Peyer's patch (tissue), 4 donors: ENCODE results near the gene FCGR3B. TPM values are rescaled to one million over a fixed set of nuclear protein-coding genes. Genes with fewer than 3 reads are reported as not detected.
"Not testable (repeated sequence)": the region's sequence is repeated elsewhere in the genome, so short reads cannot be mapped to it uniquely, and the experiment has no call there.

Experiments
- DNase-seq, 3 donors: peaks; one replicate each; pipeline ENCODE4 v3.0.0-alpha.2; 2017 to 2019
- H3K27ac ChIP-seq, 4 donors: fragments of 200-600 bp; sonication (generic); one replicate each; pipeline ENCODE4 v1.5.1; 2016 to 2019
- H3K27me3 ChIP-seq, 2 donors: fragments of 200-600 bp; sonication (generic); one replicate each; pipeline ENCODE4 v1.5.1; 2019
- H3K36me3 ChIP-seq, 3 donors: fragments of 200-600 bp; sonication (generic); one replicate each; pipeline ENCODE4 v1.5.1; 2016 to 2019
- H3K4me1 ChIP-seq, 4 donors: fragments of 200-600 bp; sonication (generic); one replicate each; pipeline ENCODE4 v1.5.1; 2016 to 2019
- H3K4me3 ChIP-seq, 4 donors: fragments of 200-600 bp; sonication (generic); 1 replicate in 3 of 4; 2 replicates in 1 of 4; pipeline ENCODE4 v1.5.1; 2016 to 2019; ENCODE audit warnings: mild to moderate bottlenecking in 1 of 4
- H3K9me3 ChIP-seq, 4 donors: fragments of 200-600 bp; sonication (generic); one replicate each; pipeline ENCODE4 v1.5.1; 2016 to 2019; ENCODE audit warnings: mild to moderate bottlenecking in 1 of 4
- total RNA-seq, 4 donors: library from RNA; depleted of rRNA; stranded (reverse); fragments of >200 nt; gene quantifications; one replicate each; pipeline ENCODE4 v1.1.0, GENCODE V29; 2016

FCGR3B gene
- total RNA-seq, 4 donors from 2014 or later, result 6.6 TPM; not detected in 3

DNA sequence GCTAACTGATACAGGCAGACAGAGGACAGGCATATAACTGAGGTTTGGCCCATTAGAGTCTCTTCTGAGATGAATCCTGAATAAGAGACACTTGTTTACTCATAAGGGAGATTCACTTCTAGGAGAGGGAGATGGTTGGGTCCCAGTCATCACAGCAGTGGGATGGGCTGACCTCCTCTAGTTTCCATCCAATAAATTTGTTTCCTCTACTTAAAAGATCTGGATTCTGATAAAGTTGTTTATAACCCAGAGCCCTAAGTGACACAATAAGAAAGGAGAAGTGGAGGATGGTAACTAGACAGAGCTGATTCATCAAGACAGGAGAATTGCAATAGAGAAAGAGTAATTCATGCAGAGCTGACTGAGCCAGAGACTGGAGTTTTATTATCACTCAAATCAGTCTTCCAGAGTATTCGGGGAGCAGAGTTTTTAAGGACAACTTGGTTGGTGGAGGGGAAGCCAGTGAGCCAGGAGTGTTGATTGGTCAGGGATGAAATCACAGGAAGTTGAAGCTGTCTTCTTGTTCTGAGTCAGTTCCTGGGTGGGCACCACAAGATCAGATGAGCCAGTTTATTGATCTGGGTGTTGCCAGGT, 5.3 kb upstream of the FCGR3B start:
- not testable (repeated sequence) for H3K27ac ChIP-seq, H3K9me3 ChIP-seq, H3K36me3 ChIP-seq, H3K27me3 ChIP-seq, DNase-seq, H3K4me1 ChIP-seq, H3K4me3 ChIP-seq

DNA sequence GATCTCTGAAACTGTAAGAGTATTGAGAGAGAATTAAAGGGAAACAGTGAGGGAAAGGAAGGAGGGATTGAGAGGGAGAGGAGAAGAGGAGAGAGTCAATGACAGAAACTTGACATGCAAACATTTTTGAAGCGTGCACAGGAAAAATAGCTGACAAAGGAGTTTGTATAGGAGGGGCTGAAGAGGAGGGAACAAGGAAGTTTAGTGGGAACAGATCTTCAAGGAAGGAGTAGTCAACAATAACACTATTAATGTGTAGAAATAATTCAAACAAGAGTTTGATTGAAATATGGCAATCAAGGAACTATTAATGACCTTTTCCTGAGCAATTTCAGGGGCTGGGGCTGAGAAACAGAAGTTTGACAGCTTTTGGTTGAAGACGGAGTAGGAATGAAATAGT, 4.0 kb upstream of the FCGR3B start:
- not testable (repeated sequence) for H3K27me3 ChIP-seq, H3K9me3 ChIP-seq, H3K36me3 ChIP-seq, DNase-seq, H3K27ac ChIP-seq, H3K4me3 ChIP-seq, H3K4me1 ChIP-seq

DNA sequence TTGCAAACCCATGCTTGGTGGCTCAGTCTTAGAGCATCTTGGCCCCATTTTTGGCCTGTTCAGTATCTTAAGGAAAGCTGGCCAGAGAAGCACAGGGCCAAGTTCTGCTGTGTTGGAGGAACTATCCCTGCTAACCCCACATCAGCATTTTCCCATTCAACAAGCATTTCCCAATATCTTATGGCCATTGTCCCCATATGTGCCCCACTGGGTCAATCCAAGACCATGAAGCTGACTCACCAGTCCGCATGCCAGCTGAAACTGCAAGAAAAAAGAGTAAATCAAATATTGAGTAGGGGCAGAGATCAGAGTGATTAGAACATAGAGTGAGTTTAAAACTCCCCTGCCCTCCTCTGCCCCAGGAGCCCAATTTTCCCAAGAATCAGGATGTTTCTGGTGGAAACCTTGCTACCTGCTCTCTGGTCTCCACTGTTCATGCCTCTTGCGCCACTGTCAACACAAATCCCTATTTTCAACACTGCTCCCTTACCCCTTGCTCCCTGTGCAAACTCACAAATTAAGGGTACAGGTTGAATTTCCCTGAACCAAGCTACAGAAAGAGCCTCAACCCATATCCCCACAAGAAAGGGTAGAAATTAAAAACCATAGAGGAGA, 741 bp downstream of the FCGR3B start:
- H3K9me3 ChIP-seq, H3K4me1 ChIP-seq, H3K4me3 ChIP-seq, H3K27me3 ChIP-seq, H3K36me3 ChIP-seq, H3K27ac ChIP-seq, DNase-seq: not testable (repeated sequence)

DNA sequence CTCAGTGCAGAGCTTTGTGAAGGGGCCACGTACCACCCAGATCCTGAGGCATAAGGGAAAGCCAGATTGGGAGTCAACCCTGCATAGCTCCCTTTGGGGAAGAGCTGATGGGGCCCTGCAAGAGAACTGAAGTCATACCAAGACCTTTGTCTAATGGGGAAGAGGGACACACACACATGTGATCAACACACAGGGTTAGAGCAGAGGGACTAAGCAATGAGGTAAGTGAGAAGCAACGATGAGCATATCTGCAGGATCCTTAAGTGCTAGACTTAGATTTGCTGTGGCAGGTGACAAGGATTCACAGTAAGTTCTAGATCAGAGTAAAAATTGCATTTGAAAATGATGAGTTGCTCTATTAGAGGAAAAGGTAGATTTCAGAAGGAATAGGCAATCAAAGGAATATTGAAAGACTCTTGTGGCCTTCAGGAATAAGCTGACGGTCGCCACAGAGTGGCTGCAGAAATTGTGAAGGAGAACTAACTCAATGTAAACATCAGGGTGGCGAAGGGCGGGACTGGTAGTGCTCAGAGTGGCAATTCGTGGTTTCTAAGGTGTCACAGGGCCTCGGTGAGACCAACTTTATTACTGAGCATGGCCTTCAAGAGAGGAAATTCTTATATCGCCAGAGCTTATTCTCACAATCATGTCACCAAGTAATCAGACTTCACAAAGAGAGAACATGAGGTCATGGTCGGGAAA, 4.4 kb downstream of the FCGR3B start:
- not testable (repeated sequence) for H3K4me1 ChIP-seq, H3K27ac ChIP-seq, H3K27me3 ChIP-seq, H3K9me3 ChIP-seq, H3K4me3 ChIP-seq, H3K36me3 ChIP-seq
- peak in 1 of 3 donors; percentile 39 for DNase-seq

DNA sequence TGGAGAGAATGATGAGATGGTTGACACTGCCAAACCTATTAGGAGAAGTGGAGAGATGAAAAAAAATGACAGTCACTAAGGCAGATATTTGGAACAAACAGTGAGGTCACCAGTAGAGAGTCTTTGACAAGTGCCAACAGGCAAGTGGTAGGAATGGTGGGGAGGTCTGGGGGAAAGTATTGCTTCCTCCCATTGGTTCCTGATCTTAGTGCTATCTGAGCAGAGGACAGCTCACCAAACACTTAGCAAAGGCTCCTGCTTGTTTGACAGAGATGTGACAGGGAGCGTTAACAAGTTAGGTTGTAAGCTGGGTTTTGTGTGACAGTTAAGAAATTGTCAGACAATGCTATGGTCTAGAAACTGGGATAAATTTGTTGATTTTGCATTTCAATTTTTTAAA, 6.4 kb downstream of the FCGR3B start:
- not testable (repeated sequence) for H3K9me3 ChIP-seq

DNA sequence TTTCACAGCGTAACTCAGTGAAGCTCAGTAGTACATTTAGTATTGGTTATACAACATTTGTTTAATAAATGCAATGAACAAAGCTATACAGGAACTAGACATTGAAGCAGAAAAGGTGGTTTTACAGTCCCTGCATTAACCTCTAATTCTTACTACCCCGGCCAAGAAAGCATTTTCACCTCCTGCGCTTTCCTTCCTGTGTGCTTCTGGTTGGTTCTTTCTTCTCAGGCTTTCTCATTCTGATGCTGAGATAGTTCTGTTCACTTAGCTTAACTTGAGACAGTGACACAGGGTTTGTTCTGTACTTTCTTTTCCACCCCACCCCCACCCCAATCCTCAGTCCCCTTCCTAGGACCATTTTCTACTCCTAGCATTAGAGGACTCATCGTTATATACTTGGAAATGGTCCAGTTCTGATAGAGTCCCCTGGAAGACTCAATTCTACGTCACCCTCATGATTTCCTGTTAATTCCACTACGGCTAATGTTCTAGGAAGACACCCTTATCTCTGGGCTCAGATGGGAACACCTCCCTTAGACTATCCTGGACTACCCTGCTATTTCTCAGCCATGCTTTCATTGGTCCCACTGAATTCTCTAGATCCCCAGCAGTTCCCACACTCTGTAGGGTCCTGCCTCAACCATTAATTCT, 7.5 kb downstream of the FCGR3B start:
- H3K27ac ChIP-seq, result peak overlapping the region in 2 of 4 donors; percentile 40 to 49
- H3K36me3 ChIP-seq, DNase-seq: not testable (repeated sequence)

More for the DNA sequence above, 6.4 kb downstream of the FCGR3B start:
- H3K27ac ChIP-seq, DNase-seq, H3K36me3 ChIP-seq, H3K4me3 ChIP-seq, H3K27me3 ChIP-seq, H3K4me1 ChIP-seq: not testable (repeated sequence)

DNA sequence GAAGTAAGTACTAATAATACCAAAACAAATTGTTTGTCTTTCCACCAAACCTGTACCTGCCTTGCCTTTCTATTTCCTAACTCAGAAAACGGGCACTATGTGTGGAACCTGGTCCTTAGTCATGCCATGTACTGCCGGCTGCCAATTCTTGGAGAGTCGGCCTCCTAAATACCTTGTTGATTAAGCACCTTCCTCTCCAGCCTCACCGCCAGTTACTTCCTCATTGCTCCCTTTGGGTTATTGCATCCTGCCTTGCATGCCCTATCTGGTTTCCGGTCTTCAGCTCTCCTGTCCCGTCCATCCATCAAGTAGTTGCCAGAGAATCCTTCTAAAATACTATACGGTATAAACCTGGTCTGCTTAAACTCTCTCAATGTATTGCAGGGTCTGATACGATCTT, 8.9 kb downstream of the FCGR3B start:
- peak overlapping the region in 2 of 4 donors; percentile 40 to 45 for H3K4me3 ChIP-seq
- not testable (repeated sequence) for H3K27me3 ChIP-seq, H3K9me3 ChIP-seq, H3K36me3 ChIP-seq, H3K4me1 ChIP-seq
- peak overlapping the region in 2 of 4 donors; percentile 70 to 74 for H3K27ac ChIP-seq
- peak in 2 of 3 donors; percentile 47 to 56 for DNase-seq

More for the DNA sequence above, 7.5 kb downstream of the FCGR3B start:
- H3K4me1 ChIP-seq, H3K9me3 ChIP-seq, H3K27me3 ChIP-seq, H3K4me3 ChIP-seq: not testable (repeated sequence)

DNA sequence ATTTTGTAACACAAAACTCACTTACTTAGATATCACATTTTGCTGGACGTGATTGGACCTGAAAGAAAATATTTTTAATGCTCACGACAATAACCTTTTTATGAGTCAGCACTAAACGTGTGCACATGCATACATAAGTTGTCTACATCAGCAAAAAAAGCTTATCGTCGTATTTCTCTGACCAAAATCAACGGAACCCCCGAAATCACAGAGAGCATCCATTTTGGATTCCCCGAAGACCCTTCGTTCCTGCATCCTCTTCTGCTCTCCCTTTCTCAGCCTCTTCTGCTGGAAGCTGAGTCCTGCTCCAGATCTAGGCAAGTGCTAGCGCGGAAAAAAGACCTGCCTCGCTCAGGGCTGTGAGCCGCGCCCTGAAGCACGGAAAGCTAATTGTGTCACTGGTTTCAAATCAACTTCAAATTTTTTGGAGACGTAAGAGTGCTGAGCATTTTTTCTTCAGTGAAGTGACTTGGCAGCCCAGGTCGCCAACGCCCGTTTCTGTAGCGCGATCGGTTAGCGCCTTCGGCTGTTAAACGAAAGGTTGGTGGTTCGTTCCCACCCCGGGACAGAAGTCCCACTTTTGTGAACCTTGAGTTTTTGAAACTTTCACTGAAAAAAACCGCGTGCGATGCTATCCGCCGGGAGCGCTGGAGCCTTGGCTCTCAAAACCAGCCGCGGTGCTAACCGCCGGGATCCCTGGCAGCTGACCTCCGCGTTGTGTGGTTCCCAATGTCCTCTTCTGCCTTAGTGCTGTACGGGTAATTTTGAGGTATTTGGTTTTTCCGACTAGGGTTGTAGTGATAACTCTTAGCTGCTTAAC, 9.6 kb downstream of the FCGR3B start:
- not testable (repeated sequence) for H3K27me3 ChIP-seq, H3K36me3 ChIP-seq, H3K9me3 ChIP-seq, H3K4me1 ChIP-seq
- Histone ChIP-seq H3K4me3 (peak overlapping the region; percentile 28 to 45 (median 38)), H3K27ac (peak overlapping the region in 3 of 4 donors; percentile 58 to 74 (median 70))
- peak; percentile 53 to 83 (median 57) for DNase-seq

DNA sequence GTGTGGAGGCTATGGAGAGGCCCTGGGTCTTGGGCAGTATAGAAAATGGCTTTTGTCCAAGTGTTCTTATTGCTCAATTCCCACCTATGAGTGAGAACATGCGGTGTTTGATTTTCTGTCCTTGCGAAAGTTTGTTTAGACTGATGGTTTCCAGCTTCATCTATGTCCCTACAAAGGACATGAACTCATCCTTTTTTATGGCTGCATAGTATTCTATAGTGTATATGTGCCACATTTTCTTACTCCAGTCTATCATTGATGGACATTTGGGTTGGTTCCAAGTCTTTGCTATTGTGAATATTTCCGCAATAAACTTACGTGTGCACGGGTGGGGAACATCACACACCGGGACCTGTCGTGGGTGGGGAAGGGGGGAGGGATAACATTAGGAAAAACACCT, 10.6 kb downstream of the FCGR3B start:
- not testable (repeated sequence) for H3K9me3 ChIP-seq, H3K4me1 ChIP-seq, H3K27ac ChIP-seq, H3K4me3 ChIP-seq, DNase-seq, H3K36me3 ChIP-seq, H3K27me3 ChIP-seq

DNA sequence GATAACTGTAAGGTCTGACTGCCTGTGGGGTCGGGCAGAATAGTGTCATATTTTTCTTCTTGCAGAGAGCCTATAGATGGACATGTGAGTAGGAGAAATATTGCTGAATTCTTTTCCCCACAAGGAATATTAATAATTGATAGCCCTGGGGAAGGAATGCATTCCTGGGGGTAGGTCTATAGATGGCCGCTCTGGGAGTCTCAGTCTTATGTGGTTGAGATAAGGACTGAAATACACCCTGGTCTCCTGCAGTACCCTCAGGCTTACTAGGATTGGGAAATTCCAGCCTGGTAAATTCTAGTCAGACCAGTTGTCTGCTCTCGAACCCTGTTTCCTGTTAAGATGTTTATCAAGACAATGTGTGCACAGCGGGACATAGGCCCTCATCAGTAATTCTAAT, 12.5 kb downstream of the FCGR3B start:
- DNase-seq, H3K4me3 ChIP-seq: not testable (repeated sequence)

DNA sequence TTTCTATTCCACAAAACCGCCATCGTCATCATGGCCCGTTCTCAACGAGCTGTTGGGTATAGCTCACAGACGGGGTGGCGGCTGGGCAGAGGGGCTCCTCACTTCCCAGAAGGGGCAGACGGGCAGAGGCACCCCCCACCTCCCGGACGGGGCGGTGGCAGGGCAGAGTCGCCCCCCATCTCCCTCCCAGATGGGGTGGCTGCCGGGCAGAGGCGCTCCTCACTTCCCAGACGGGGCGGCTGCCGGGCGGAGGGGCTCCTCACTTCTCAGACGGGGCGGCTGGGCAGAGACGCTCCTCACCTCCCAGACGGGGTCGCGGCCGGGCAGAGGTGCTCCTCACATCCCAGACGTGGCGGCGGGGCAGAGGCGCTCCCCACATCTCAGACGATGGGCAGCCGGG, 14.6 kb downstream of the FCGR3B start:
- H3K27me3 ChIP-seq, H3K27ac ChIP-seq, H3K9me3 ChIP-seq, H3K4me3 ChIP-seq, H3K4me1 ChIP-seq, DNase-seq, H3K36me3 ChIP-seq: not testable (repeated sequence)

More for the DNA sequence above, 12.5 kb downstream of the FCGR3B start:
- not testable (repeated sequence) for H3K27ac ChIP-seq, H3K36me3 ChIP-seq, H3K9me3 ChIP-seq, H3K4me1 ChIP-seq, H3K27me3 ChIP-seq

DNA sequence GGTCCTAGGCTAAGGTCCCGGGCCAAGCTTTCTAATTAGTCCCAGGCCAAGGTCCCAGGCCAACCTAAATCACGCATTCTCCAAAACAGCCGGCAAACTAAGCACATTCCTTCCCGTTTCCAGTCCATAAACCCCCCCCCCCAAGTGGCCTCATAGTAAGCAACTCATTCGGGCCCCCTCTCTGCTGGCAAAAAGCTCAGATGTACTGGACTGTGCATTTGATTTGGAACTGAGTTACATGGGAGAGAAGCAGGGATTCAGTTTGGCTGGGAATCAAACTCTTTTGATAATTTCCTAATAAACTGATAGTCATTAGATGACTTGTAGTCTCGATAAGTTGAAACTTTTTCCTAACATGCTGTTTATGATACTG, 17.8 kb downstream of the FCGR3B start:
- H3K27ac ChIP-seq, result peak overlapping the region in 3 of 4 donors; percentile 74 to 81 (median 75)
- not testable (repeated sequence) for H3K9me3 ChIP-seq, H3K4me1 ChIP-seq, DNase-seq, H3K4me3 ChIP-seq, H3K27me3 ChIP-seq, H3K36me3 ChIP-seq

DNA sequence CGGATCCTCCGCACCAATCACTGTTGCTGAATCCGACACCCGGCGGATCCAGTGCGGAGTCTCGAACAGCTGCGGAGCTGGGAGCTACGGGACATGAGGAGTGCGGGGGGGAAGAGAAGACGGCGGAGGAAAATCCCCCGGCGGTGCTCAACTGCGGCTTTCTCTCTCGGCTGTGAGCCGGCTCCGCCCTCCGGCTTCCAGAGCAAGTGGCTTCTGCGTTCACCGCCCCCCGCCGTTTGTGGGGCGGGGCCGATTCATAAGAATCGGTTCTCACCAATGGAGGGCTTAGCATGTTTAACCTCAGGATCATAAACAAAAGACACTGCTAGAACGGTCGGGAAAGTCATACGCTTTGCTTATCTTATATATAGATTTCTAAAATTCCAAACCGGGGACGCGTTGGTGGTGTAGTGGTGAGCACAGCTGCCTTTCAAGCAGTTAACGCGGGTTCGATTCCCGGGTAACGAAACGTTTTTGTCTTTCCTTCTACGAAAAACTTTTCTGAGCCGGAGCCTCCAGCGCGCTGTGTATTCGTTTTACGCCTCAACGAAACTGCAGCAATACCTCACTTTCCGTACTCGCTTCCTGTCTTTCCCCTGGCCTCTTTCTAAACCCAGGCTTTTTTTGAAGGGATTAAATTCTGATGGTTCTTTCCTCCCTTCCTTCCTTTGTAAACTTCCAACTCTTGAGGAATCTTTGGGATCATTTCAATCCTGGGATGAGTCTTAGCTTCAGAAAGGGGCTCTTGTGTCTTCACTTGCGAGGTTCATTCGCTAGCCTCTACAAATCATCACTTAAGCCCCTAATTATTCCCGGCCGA, 18.4 kb downstream of the FCGR3B start:
- not testable (repeated sequence) for H3K27me3 ChIP-seq, H3K9me3 ChIP-seq, H3K4me1 ChIP-seq, H3K36me3 ChIP-seq
- DNase-seq, result peak; percentile 85 to 96 (median 94)
- Histone ChIP-seq H3K27ac (peak overlapping the region; percentile 65 to 81 (median 74)), H3K4me3 (peak overlapping the region; percentile 35 to 49 (median 46))
